GM19099 (cell line): ENCODE measurements around the gene ABHD17C.

Source experiments
- POLR2A ChIP-seq: IDR thresholded peaks from 3 replicates; pipeline ENCODE4 v1.6.1; 2011; ENCODE audit warnings: low read depth; ENCODE audit not compliant: insufficient read length; ENCODE audit errors: extremely low read depth

The ABHD17C gene

DNA sequence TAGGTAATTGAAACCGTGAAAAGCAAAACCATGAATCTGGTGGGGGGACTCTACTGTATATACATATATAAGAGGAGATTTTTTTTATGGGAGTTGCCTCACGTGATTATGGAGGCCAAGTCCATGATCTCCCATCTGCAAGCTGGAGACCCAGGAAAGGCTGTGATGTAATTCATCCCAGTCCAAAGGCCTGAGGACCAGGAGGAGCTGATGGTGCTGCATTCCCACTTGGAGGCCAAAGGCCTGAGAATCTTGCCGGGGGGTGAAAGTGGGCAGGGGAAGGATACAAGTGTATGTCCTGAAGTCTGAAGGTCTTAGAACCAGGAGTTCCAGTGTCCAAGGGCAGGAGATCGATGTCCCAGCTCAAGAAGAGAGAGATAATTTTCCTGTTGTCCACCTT, 47.0 kb downstream of the ABHD17C start:
- no peak for TF ChIP-seq POLR2A

DNA sequence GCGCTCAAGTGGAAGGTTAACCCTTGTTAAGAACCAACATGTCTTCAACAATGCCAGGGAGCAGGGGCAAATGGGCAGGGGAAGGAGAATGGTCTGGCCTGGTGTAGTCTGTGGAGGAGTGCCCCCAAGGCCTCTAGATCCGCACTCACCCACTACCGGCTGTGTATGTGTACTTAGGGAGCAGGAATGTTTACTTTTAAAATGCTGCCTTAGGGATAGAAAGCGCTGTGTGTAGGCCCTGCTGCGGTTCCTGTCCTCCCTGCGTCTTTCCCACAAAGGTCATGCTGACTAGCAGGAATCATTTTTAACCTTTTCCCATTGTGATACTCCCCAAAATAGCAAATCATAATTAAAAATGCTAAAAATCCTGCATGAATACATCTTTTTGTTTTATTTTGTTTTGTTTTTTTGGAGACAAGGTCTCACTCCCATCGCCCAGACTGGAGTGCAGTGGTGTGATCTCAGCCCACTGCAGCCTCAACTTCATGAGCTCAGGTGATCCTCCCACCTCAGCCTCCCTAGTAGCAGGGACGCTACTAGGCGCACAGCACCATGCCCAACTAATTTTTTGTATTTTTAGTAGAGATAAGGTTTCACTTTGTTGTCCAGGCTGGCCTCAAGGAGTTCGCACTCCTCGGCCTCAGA, 48.2 kb downstream of the ABHD17C start:
- TF ChIP-seq POLR2A: no peak

DNA sequence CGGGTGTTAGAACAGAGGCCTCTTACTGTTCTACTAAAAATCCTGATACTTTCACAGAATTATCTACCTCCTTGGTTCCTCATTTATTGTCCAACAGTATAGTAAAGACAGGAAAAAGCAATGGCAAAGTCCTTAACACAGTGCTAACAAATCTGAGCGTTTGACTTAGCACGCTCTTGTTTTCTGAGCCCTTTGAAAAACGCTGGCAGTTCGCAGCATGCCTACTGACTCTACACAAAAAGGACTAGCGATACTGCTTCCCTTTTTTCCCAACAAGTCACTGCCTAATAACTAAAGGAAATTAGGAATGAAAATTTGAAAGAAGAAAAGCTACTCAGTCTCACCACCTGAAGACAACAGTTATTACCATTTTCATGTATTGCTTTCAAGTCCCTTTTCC, 49.3 kb downstream of the ABHD17C start:
- TF ChIP-seq POLR2A: no peak

- no peak for TF ChIP-seq POLR2A
Measured at GRCh38 chr15:80744826-80745225, 49.7 kb downstream of the ABHD17C start.

DNA sequence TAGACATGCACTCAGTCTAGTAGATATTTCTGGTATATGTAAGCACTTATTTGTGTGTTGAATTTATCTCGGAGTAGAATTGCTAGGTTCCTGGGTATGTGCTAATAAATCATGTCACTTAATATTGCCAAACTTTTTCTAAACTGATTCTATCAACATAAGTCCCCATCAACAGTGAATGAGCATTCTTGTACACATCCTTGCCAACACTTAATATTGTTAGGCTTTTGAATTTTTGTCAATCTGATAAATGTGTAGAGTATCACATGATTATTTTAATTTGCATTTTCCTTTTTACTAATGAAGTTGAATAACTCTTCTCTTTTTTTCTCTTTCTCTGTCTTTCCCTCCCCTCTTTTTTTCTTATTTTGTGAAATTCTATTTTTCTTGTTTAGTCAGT, 50.8 kb downstream of the ABHD17C start:
- TF ChIP-seq POLR2A: no peak

DNA sequence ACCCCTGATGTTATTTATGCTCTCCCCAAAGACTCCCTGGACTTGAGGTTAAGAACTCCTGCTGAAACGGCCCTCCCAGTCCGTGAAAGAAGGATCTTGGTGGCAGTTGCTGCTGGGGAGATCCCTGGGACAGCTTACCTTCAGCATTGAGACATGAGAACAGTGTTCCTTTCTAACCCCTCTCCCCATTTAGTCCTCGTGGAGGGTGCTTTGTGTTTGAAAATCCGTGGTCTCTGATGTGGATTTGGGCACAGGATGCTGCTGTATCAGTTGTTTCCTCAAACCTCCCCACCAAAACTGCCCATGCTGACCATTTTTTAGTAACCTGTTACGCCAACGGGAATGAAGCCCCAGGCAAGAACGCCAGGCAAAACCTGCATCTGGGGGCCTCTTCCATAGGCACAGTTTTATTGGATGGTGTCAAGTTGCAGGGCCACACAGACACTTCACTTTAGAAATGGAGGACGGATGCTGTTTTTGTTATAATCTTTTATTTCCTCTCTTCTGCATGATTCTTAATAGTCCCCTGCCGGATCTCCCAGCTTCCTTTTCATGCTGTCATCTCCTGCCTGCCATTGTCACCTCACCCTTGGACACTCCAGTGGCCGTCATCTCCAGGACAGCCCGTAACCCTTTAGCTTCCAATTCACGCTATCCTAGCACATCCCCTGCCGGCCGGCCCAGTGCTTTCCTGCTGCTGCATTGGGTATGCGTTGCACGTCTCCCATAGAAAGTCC, 52.4 kb downstream of the ABHD17C start:
- no peak for TF ChIP-seq POLR2A

GRCh38 chr15:80749589-80749988, 54.5 kb downstream of the ABHD17C start:
- TF ChIP-seq POLR2A: no peak

GRCh38 chr15:80750575-80750974, 55.5 kb downstream of the ABHD17C start:
- TF ChIP-seq POLR2A: no peak

DNA sequence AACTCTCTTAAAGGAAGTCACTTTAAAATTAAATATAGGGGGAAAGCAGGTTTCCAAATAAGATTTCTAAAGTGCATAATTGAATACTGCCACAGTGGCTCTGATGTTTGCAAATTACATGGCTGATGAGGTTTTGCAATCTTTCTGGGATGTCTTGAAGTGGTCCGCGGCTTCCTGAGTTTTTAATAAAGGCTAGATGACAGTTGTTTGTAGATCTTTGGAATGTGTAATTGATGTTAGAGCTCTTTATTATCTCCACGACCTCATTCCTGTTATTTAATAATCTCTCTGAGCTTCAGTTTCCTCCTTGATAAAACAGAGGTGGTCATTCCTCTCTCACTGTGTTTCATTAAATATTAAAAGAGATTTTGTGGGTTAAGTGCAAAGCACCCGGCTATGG, 57.1 kb downstream of the ABHD17C start:
- no peak for TF ChIP-seq POLR2A

- no peak for TF ChIP-seq POLR2A
Measured at GRCh38 chr15:80753161-80753560, 58.1 kb downstream of the ABHD17C start.

GRCh38 chr15:80754014-80754413, 58.9 kb downstream of the ABHD17C start:
- TF ChIP-seq POLR2A: no peak

GRCh38 chr15:80755885-80756284, 60.8 kb downstream of the ABHD17C start:
- no peak for TF ChIP-seq POLR2A

DNA sequence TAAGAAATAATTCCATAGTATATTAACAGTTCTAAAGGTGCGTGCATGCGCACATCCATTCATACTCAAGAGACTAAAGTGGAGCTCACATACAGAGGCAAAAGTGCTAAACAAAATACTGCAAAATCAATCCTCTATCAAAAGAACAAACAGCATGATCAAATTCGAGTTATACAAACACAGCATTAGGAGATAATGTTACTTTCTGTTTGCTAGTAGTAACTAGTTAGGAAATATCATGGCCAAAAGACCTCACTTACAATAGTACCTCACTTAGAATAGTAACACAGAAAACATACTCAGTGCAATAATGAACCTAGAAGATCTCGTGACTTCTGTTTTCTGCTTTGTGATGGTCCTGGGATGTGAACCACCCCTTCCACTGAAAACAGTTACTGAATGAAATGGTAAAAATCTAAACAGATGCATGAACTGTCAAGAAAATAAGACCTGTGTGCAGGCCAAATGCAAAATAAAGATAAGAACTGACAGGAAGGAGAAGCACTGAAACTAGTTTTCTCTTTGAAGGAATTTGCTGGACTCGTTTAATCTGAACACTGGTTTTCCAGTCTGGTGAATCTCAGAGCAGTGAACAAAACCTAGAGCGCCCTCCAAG, 63.1 kb downstream of the ABHD17C start:
- no peak for TF ChIP-seq POLR2A

DNA sequence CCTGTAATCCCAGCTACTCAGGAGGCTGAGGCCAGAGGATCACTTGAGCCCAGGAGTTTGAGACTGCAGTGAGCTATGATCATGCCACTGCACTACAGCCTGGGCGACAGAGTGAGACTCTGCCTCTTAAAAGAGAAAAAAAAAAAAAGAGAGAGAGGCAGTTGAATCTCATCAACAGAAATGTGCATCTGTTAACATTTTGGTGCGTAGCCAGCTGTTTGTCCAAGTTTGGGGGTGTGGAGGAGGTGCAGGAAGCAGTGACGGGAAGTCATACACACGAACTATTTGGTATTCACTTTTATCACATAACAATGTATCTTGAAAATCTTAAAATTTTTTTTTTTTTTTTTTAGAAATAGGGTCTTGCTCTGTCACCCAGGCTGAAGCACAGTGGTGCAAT, 65.8 kb downstream of the ABHD17C start:
- TF ChIP-seq POLR2A: no peak

- TF ChIP-seq POLR2A: no peak
Measured at GRCh38 chr15:80761754-80762153, 66.6 kb downstream of the ABHD17C start.

GRCh38 chr15:80764535-80764934, 69.4 kb downstream of the ABHD17C start:
- TF ChIP-seq POLR2A: no peak
